DMS153 treated with DMSO at 0.1 percent for 48 hours (cell line): ENCODE data around the gene PDZRN3.

Experiments
- DNase-seq: peaks from one replicate; lab custom pipeline; 2025; ENCODE audit not compliant: unreplicated experiment; lab: John Stamatoyannopoulos, UW

Gene PDZRN3

GRCh38 chr3:73398084-73398483 is 226.7 kb downstream of the PDZRN3 start:
- no peak for DNase-seq

DNA sequence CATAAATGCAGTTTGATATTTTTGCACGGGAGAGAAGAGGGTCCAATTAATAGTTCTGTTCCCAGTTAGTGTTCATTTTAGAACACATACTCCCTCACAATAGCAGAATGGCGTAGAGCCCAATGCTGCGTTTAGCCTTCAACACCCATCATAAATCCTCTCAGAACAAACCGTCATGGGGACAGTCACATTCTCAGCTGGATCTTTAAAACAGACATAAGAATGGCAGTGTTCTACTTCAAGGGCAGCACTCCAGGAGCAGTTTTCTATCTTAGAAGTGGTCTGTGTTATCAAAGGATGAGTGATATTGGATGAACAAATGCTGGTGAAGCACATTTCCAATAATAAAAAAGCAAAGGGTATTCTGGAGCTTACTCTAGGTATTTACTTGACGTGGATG is 230.5 kb downstream of the PDZRN3 start:
- DNase-seq, result no peak

- no peak for DNase-seq
Observed at GRCh38 chr3:73393005-73393404, 231.7 kb downstream of the PDZRN3 start.

GRCh38 chr3:73391984-73392383 is 232.8 kb downstream of the PDZRN3 start:
- DNase-seq, result no peak

GRCh38 chr3:73389928-73390327 is 234.8 kb downstream of the PDZRN3 start:
- DNase-seq, result no peak

- DNase-seq, result no peak
Observed at GRCh38 chr3:73389117-73389813, 235.5 kb downstream of the PDZRN3 start.

DNA sequence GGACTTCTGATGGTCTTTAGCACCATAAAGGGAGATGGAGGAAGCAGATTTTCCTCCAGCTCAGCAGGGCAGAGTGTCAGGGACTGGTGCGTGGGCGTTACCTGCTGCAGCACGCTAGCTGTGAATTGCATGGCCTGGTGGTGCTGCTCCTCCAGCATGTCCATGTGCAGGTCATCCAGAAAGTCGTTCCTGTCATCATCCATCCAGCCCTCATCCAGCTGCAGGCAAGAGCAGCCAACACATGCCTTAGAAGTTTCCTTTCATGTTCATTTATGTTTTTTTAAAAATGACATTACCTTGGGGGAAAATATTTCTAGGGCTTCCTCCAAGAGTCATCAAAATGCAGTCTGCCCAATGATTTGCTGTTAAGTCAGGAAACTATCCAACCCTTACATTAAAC is 239.2 kb downstream of the PDZRN3 start:
- no peak for DNase-seq

- DNase-seq, result no peak
Observed at GRCh38 chr3:73384091-73384906, 240.4 kb downstream of the PDZRN3 start.

DNA sequence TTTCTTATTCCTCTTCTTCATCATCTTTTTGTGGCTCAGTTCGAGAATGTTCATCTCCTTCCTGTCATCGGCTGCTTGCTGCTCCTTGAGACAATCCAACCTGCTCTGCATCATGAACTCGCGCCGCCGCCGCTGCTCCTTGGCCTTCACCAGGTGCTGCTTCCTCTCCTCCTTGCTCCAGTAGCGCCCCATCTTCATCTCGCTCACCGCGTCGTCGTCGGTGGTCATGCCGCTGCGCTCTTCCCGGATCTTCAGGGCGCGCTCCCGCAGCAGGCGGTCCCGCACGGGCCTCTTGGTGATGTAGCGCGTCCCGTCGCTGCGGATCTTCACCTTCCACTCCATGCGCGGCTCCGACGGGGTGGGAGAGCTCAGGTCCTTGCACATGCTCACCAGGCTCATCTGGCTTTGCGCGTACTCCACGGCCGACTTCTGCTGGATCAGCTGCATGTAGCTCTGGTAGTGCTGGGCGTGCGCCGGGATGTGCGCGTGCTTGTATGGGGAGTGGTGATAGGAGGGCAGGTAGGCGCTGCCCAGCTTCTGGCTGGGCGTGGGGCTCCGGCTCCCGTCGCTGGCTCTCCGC is 241.2 kb downstream of the PDZRN3 start:
- DNase-seq, result no peak

- no peak for DNase-seq
Observed at GRCh38 chr3:73381551-73381950, 243.2 kb downstream of the PDZRN3 start.

- no peak for DNase-seq
Observed at GRCh38 chr3:73380735-73381532, 243.8 kb downstream of the PDZRN3 start.

DNA sequence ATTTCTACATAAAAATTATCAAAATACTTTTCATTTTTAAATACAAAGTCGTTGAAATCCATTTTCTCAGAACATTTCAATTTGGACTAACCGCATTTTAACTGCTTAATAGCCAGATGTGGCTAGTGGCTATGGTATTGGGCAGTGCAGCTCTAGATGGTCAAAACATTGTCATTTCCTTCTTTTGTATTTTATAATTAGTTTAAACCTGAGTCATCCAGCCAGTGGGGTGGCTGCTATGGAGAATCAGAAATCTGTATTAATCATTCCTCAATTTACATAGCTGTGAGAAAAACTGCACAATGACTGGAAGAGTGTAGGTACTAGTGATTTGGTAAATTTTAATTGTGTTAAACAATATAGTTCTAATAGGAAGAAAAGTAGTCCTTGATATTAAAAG is 245.3 kb downstream of the PDZRN3 start:
- no peak for DNase-seq

DNA sequence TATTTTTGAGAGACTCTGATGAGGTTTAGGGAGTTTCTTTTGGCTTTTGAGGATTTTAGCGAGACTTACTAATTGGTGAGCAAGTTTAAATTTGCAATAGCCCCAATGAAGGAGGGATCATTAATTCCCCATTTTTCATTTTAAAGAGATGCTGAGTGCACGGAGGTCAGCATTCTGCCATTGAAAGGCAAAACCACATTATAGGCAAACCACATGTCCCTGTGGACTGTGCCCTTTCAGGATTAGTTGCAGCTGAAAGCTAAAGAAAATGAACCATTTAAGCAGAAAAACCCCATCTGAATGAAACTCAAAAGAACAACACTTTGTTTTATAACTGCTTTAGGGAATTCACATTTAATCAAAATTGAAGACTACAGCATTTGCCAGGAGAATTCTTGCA is 246.5 kb downstream of the PDZRN3 start:
- no peak for DNase-seq

- DNase-seq, result no peak
Observed at GRCh38 chr3:73365756-73366397, 258.9 kb downstream of the PDZRN3 start.

GRCh38 chr3:73364517-73364916 is 260.2 kb downstream of the PDZRN3 start:
- no peak for DNase-seq

DNA sequence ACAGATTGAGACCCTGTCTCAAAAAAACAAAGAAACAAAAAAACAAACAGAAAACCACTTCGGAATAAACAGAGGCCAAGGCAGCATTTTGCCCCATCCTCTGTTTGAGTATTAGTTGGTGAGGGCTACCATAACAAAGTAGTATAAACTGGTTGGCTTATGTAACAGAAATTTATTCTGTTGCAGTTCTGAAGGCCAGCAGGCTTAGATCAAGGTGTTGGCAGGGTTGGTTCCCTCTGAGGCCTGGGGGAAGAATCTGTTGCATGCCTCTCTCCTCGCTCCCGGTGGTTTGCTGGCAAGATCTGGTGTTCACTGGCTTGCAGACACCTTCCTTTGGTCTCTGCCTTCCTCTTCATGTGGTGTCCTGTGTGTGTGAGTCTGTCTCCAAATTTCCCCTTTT is 261.6 kb downstream of the PDZRN3 start:
- DNase-seq, result no peak

- DNase-seq, result no peak
Observed at GRCh38 chr3:73361591-73361990, 263.1 kb downstream of the PDZRN3 start.

- no peak for DNase-seq
Observed at GRCh38 chr3:73353649-73354217, 271.0 kb downstream of the PDZRN3 start.

DNA sequence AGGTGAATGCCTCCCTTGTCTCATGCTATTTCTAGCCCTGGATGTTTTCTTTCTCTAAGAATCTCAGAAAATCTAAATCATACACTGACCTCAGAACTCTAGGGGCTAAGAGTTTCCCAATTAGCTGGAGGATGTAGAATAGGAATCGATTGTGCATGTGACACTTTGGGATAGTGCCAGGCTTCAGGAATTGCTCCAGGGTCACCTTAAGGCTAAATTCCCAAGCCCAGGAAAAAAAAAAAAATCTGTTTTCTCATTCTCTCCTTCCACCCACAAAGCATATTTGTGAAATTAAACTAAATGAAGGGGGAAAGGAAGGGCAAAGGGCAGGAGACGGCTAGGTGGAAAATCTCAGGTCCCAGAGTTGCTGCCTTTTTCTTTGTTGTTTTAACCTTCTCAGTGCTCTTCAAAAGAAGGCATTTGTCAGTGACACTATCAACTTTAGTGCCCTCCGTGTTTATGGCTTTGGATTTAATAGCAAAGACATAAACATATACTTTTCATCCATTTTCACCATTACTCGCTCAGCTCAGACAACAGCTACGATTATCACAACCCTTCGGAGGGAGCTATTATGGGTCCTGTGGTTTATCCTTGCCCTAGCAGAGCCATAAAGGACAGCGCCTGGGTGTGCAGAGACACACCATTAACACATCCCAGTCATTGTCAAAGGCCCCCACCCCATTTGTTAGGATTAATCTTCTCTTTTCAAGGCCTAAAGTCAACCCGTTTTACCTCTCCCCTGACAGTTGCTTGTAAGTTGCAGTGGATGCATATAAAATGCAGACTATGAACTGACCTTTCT is 271.7 kb downstream of the PDZRN3 start:
- no peak for DNase-seq
